ENCODE measurements around the gene ADORA2A.

- TF ChIP-seq POLR2A (IDR thresholded peaks at IDR 0.05; ENCODE audit: low read length) = no peak
- no peak for TF ChIP-seq CTCF (IDR thresholded peaks at IDR 0.05)
- TF ChIP-seq RFX5 (IDR thresholded peaks at IDR 0.05) = no peak
- no peak for TF ChIP-seq CEBPB (IDR thresholded peaks at IDR 0.05)
- no peak for TF ChIP-seq MAX (IDR thresholded peaks at IDR 0.05)
- no peak for TF ChIP-seq REST (IDR thresholded peaks at IDR 0.05)
- no peak for TF ChIP-seq E2F6 (IDR thresholded peaks at IDR 0.05; ENCODE audit: borderline replicate concordance, low read depth)
- no peak for TF ChIP-seq RAD21 (conservative IDR thresholded peaks at IDR 0.05 in 1 of 2, IDR thresholded peaks at IDR 0.05 in 1 of 2)
- no peak for TF ChIP-seq BCL3 (IDR thresholded peaks at IDR 0.05)
- TF ChIP-seq KDM1A (IDR thresholded peaks at IDR 0.05; ENCODE audit: low read depth) = no peak
- no peak for TF ChIP-seq KDM5A (IDR thresholded peaks at IDR 0.05)
- no peak for TF ChIP-seq ELK1 (IDR thresholded peaks at IDR 0.05; ENCODE audit: low read depth, low read length)
- TF ChIP-seq JUNB (IDR thresholded peaks at IDR 0.05) = no peak
- no peak for TF ChIP-seq EHF (CRISPR knock-in tag; IDR thresholded peaks at IDR 0.05)
Measured at GRCh38 chr22:24392218-24392931, 35.0 kb upstream of the ADORA2A start.

Measured in A549 (cell line).